GM19023 (cell line): ENCODE results near the gene ZFHX3.

Experiments used
- ATAC-seq: cut with Tn5 transposase; IDR thresholded peaks from one replicate; pipeline ENCODE4 v1.9.1; 2021; ENCODE audit warnings: mild to moderate bottlenecking, moderate library complexity; ENCODE audit not compliant: unreplicated experiment

The ZFHX3 gene

DNA sequence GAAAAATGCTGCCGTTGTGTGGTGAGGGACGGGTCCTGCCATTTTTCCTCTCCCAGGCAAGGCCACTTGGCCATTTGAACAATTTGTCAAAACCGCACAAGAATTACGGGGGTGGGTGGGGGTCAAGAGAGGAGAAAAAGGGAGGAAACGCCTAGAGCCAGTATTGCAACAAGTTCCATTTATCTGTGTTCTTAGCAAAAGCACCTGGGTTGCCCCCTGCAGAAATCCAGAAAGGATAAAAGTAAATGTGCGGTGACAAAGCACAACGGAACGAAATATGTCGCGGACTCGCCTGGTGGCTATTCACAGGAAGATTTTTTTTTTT is 209.4 kb downstream of the ZFHX3 start:
- ATAC-seq: no peak

DNA sequence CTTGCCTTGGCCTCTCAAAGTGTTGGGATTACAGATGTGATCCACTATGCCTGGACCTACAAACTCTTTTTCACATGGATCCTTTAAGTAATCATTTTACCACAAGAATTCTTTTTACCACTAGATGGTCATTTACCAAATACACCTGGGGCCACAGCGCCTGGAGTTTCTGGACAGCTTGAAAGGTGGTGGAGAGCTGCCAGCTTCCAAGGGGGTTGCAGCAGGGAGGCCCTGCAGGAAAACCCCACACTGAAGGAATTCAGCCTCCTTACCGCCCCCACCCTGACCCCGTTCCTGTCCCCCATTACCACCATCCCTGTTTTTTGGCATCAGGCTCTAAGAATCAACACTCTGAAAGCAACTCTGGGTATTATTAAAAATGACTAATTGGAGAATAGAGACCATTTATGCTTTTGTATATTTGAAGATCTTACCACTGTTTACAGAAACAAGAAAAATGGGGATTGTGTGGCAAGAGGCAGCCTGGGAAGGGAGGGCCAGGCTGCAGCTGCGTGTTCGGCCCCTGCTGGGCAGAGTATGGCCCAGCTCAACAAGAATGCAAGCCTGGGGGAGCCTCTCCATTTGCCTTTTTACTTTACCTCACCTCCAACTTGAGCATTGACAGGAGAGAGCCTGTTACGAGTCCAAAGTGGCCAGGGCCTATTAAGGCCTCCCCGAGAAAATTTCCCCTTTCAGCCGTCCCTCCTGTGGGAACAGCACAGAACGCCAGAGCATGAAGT is 209.9 kb downstream of the ZFHX3 start:
- no peak for ATAC-seq

DNA sequence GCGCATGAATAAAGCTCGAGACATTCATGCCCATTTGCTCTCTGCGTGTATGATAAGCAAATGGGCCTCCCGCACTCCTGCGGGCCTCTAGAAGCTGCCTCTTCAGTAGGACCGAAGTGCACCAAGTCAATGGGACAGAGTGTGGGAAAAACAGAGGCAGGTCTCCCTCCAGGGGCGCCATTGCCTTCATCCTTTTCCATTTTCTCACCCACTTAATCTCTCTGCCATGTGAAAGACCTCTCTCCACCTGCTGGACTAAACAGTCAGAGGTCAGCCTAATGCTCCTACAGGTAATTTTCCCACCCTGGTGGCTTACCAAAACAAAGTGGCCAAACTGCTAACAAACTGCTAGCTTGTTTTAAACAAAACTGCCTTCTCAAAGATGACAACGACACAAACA is 210.9 kb downstream of the ZFHX3 start:
- no peak for ATAC-seq

DNA sequence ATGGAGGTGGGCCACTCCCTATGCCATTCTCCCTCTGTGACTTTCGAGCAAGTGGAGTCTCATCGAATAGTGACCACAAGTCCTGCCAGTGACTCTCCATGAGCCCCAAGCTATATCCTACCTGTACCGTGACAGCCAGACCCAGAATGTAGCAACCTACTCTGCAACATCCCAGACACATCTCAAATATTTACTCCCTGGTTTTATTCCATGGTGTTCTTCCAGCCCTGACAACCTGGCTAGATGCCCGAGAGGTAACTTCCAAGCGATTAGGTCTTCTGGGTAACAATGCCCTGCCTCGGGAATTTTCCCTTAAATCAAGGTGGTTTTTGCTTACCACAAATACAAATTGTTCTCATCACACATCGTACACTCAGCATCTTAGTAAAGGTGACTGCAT is 211.7 kb downstream of the ZFHX3 start:
- no peak for ATAC-seq

DNA sequence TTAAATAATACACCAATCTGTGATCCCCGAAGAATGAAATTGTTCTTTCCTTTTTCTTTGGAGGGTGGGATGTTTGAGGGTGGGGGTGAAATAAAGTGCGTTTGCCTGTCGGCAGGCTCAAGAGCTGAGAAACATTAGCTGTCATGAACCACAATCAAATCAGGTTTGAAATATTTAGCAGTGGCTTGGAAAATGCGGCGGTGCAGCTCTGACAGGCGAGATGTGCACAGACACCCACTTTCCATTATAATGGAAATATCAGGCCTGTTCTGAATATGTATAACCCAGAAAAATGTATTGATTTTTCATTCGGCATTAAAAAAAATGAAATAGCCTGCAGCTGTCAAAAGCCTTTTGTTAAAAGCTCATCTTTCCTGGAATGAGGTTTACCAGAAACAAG is 212.8 kb downstream of the ZFHX3 start:
- ATAC-seq: no peak

DNA sequence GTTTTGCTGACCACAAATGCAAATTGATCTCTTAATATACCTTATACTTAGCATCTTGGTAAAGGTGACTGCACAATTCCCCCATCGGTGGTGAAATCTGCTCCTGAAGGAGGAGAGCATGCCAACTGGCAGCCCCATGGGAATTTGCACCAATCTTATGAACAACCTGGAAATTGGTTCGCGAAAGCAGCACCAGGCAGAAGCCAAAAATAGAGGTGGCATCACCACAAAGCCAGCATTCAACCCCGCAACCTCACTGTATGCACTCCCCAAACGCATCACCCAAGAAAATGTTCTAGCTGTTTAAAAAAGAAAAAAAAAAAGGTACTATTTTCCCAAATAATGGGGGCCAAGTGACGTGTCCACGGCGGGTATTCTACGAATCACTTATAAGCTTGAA is 213.4 kb downstream of the ZFHX3 start:
- no peak for ATAC-seq

DNA sequence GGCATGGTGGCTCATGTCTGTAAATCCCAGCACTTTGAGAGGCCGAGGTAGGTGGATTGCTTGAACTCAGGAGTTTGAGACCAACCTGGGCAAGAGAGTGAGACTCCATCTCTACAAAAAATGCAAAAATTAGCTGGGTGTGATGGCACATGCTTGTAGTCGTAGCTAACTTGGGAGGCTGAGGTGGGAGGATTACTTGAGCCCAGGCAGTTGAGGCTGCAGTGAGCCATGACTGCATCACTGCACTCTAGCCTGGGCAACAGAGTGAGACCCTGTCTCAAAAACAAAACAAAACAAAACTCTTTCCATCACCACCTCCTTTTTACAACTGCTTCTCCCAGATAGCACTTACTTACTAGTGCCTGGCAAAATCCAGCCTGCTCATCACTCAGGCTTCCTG is 214.0 kb downstream of the ZFHX3 start:
- no peak for ATAC-seq

DNA sequence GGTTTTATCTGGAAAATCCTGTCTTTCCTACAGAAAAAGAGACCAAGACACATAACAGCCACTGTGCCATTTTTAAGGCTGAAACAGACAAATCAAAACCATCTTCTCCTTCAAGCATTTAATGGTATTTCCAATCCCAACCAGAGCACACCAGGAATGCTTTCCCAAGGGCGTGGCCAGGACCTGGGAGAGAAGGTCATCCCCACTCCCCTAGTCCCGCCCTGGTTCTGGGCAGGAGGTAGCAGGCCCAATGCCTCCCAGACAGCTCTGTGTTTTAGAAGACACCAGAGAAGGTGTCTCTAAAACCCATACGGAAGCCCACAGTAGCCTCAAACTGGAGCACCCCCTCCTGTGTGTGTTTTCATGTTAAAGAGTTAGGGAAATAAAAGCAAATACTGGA is 214.4 kb downstream of the ZFHX3 start:
- ATAC-seq: no peak

DNA sequence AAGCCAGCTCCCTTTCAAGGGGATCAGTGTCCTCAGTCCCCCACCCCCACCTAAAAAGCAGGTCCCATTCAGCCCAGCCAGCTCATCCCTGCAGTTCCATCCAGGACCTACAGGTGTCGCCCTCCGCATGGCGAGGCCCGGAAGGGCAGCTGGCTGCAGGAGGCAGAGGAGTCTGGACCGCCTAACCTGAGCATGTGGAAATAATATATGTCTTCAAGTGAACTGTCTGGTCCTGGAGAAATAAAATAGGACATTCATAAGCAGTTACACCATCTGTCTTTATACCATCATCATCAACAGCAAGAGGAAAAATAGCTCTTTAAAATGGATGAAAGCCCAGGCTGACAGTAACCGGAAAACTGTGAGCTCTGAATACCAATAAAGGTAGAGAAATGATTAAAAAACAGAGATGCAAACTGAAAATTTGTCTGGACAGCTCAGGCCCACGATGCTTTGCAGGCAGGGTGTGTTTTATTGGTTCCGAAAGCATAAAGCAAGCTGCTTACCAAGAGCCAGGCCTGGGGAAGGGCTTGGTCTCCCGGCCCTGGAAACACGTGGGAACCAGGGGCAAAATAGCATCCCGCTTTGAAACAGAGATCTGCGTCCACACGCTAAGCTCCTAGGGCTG is 215.2 kb downstream of the ZFHX3 start:
- peak; percentile 70 for ATAC-seq

DNA sequence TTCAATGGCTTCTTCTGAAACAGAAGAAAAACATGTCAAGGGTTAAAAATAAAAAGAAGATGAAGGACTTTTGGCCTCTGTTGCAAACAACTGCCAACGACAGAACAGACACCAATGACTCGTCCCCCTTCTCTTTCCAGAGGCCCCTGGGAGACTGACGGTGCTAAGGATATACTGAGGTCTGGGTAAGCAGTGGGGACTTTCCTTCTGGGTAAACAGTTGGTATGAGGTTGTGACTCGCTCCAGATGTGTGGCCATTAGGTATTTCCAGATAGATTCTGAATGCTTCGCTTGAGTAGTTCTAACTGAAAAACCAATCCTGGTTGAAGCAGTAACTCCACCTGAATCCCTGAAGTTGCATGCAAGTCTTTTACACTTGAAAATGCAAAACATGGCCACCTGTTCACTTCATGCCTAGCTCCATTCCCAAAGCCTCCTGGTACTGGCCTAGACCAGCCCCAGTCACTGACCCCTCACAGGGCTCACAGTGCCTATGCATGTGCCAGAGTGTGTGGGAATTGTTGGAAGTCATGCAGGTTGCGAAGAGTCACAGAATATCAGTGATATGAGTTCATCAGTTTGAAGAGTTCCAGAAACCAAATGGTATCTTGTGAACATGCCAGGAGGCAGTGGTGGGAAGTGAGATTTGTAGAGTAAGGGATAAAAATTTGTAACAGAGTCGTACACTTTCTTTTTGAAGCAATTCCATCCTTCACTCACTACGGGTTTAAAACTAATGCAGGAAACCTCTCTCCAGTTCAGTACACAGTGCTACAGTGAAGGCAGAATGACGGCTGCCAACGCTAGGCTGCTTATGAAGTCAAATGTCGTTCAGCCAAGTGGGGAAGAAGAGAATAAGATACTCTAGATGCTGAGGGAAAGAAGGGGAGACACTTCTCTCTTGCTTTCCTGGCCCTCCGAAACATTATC is 217.8 kb downstream of the ZFHX3 start:
- no peak for ATAC-seq

DNA sequence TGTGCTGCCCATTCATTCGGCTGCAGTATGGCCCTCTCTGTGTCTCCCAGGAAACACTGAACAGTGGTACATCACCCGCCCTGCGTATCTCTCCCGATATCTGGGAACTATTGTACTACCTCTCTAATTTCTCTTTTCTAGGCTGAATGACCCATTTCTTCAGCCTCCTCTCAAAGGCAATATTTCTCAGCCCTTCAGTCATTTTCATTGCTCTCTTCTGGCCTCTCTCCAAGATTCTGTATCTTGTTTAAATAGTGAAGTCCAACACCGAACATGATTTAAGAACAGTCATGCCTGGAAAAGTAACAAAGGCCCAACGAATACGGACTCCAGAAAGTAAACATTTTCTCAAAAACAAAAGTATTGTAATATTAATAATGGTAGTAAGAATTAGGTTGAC is 220.1 kb downstream of the ZFHX3 start:
- ATAC-seq: no peak

DNA sequence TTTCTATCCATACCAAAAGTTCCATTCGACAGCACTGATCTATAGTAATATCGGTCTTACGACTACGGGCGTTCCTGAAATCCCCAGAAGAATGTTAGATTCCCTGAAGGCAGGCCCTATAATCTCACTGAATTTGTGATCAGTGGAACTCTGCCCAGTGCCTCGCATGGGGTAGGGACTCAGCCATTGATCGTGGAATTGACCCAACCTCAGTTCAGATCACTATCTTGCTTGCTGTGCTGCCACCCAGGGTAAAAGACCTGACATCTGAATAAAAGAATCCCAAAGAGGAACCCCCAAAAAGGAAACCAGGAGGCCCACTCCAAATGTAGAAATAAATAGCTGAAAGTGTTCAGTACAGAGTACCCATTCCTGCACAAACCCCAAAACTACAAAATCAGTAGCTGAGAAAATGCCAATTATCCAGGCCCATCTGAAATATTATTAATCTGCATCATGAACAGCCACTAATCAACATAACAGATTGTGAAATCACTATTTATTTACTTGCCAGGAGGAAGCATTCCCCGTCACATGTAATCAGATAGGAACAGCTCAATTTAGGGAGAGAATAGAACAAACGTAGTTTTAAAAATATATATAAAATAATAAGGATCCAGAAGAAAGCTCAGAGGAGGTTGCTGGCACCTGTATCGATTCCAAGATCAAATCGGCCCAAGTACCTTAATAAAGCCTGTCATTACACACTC is 221.9 kb downstream of the ZFHX3 start:
- ATAC-seq: no peak

DNA sequence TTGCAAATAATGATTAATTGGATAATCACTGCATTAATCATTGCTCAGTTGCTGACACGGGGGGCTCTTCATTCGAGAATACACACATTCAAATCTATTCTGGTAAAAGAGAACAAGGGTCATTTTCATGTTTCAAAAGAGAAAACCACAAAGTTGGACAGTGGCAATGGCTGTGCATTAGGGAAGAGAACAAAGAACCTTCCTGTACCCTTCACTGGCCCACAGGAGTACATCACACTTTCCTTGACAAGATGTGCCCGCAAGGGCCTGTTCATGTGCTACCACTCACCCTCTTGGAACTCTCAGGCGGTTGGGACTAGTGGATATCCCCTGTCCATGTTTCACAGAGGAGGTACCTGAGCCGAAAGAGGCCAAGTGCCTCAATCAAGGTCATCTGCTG is 223.2 kb downstream of the ZFHX3 start:
- no peak for ATAC-seq

DNA sequence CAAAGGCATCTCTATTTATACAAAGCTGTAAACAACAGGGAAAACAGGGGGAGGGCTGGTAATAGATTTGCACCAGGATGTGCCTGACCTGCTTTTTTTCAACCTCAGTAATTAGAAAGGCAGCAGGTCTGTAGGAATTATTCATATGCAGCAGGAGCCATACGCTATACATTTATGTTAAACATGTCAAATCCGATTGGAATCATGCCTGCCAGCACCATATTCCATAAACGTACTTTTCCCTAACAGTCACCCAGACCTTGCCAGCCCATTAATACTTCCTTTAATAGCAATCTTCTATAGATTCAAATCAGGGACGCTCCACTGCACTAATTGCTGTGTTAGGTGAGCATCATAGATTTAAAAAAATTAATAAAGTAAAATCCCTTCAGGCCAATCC is 223.9 kb downstream of the ZFHX3 start:
- no peak for ATAC-seq

DNA sequence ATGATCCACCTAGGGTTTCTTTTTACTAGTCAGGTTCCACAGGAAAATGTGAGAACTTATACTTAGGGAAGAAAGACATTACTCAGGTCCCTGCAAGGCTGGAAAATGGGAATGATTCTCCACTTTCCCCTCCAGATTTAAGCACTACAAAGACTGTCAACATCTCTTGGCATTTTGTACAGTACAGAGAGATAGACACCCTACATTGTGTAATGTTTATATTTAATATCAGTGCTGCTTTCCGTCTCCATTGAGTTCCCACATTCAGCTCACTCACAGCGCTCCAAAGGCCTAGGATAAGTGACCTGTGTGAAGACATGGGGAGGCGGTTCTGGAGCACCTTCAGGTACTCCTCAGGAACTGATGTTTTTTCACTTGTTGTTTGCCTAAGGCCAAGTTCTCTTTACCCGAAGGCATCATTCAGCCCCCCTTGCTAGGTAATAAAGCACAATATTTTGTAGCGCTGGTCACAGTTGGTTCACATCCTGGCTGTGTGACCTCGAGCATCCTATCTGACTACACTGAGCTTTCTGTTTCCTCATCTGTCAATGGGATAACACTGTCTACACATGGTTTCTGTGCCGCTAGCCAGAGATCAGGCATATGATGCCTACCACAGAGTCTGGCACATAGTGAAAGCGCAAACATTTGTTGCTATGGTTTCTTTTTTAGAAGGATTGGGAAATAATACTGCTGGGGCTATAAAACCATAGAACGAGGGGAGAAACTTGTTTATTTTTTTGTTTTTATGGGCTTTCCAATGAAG is 226.6 kb downstream of the ZFHX3 start:
- ATAC-seq: no peak

DNA sequence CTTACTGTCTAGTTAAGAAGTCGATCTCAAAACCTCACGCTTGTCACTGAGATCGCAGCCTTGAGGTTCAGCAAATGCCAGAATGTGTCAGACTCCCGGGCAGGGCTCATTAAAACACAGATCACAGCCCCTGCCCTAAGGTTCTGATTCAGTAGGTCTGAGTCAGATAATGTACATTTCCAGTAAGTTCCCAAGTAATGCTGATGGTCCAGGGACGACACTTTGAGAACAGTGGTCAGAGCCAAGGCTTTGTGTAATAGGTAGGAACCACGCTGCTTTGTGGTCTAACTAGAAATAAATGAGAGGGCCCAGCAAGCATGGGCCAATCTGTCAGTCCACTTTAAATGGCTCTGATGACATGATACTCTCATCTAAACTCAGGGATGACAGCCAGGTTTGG is 228.6 kb downstream of the ZFHX3 start:
- no peak for ATAC-seq

DNA sequence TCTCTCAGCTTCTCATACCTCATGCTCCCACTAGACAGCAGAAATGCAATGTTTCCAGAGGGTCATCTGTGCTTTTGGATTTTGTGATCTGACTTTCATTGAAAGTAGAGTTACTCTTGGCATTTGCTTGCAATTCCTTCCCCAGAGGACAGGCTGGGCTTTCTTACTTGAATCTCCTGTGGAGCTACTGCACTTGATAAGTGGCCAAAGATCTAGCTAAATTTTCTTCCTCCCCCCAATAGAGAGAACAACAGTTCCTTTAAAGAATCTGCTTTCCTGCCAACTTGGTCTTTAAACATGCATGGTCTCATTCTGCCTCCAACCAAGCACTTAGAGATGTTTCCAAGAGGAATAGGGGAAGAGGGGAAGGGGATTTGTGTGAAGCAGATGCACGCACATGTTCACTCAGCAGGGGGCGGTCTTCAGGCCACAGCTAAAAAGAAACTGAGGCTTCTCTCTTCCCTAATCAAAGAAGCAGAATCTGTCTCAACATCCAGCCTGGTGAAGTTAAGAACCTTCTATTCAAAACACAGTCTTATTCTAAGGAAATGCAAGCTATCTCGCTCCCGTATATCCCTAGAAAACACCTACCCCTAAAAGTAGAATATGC is 229.6 kb downstream of the ZFHX3 start:
- no peak for ATAC-seq

DNA sequence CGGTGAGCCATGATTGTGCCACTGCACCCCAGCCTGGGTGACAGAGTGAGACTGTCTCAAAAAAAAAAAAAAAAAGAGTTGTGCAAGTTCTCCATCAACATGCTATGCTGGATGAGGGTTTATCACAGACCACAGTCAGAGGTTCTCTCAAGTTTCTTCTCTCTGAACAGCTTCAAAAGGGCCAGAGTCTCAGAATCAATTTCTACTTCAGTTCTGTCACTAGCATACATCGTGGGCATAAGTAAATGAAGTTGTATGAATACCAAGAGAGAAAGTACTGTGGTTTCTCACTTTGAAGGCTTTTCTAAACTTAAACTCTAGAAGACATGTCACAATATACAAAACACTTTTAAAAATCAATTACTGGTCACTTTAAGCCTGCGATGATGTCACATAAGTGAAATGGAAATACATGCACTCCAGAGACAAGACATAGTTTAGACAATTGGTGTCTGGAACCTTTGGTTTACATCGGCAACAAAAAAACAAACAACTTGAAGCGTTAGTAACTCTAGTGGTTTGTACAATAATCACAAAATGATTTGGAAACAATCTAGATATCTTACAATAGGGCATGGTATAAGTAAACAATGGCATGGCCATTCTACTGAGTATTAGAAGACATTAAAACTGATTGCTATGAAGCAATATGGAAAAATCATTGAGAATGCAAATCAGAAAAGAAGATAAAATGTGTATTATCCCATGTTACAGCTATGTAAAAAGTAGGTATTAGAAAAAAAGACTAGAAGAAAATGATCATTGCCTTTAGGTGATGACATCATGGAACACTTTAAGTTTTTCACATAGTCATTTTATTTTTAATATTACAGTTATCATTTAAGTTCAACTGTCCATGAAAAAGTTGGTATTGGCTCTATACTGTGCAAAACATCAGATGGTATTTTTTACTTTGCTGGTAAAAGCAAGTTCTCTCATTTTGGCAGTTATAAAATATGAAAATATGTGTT is 232.3 kb downstream of the ZFHX3 start:
- ATAC-seq: peak; percentile 73

DNA sequence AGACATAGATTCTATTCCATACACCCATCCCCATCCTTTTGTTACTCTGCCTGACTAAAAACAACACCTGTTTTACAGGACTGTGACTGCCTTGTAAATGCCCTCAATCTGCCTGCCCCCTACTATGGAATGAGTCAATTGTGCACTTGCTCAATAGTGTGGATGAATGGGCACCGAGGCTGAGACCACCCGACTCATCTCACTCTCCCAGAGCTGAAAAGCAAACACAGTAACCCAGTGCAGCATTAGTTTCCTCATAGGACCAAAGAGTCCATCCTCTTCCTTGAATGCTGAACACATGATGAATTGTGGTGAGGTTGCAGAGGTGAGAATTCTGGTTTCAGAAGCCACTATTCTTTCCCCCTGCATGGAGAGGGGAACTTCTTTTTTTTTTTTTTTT is 233.7 kb downstream of the ZFHX3 start:
- ATAC-seq: no peak
